Breast epithelium (tissue), 4 donors: ENCODE data around the gene NDFIP2. TPM values are rescaled to one million over a fixed set of nuclear protein-coding genes. Genes with fewer than 3 reads are reported as not detected.

ENCODE experiments used
- DNase-seq, 2 donors: peaks; one replicate each; pipeline ENCODE4 v3.0.0-alpha.2; 2019; ENCODE audit warnings: low spot score in 2 of 2
- H3K27ac ChIP-seq, 2 donors: fragments of 200-600 bp; sonication (generic) in 1 of 2; one replicate each; pipeline ENCODE4 v1.5.1; 2016 to 2019; ENCODE audit warnings: mild to moderate bottlenecking in 1 of 2
- H3K27me3 ChIP-seq, 2 donors: fragments of 200-600 bp; sonication (generic) in 1 of 2; one replicate each; pipeline versions ENCODE4 v1.5.1 to v1.6.0; 2017 to 2019; ENCODE audit warnings: control low read depth in 1 of 2, mild to moderate bottlenecking in 1 of 2
- H3K36me3 ChIP-seq: fragments of 200-600 bp; one replicate; pipeline ENCODE4 v1.5.1; 2019
- H3K4me1 ChIP-seq, 2 donors: fragments of 200-600 bp; sonication (generic); one replicate each; pipeline ENCODE4 v1.5.1; 2016 to 2019; ENCODE audit warnings: control low read depth in 1 of 2
- H3K4me3 ChIP-seq, 3 donors: fragments of 200-600 bp; sonication (generic); 1 replicate in 2 of 3; 2 replicates in 1 of 3; pipeline ENCODE4 v1.5.1; 2016 to 2019; ENCODE audit warnings: mild to moderate bottlenecking in 3 of 3, moderate library complexity in 2 of 3
- H3K9me3 ChIP-seq, 2 donors: fragments of 200-600 bp; sonication (generic) in 1 of 2; one replicate each; pipeline ENCODE4 v1.5.1; 2016 to 2019; ENCODE audit warnings: control low read depth in 1 of 2
- POLR2A ChIP-seq: fragments of 450-650 bp; IDR thresholded peaks from one replicate; pipeline ENCODE4 v1.6.1; 2016; ENCODE audit warnings: antibody characterized with exemption, mild to moderate bottlenecking, moderate library complexity
- POLR2AphosphoS5 ChIP-seq, 3 donors: sonication (generic); formaldehyde crosslinking; IDR thresholded peaks; one replicate each; pipeline ENCODE4 v1.6.1; 2017; ENCODE audit warnings: antibody characterized with exemption in 3 of 3
- intact Hi-C: fragments of 100-400 bp; cut with DNase I; formaldehyde crosslinking; loops from one replicate; pipeline ENCODE4 v1.15.1; 2023; ENCODE audit warnings: low total_unique reads
- total RNA-seq, 3 donors: library from RNA; depleted of rRNA; stranded (reverse); fragments of >200 nt; gene quantifications; one replicate each; pipeline ENCODE4 v1.1.0, GENCODE V29; 2016
- TF ChIP-seq, protein P1 (sequence below), 3 donors: fragments of 450-650 bp; IDR thresholded peaks; one replicate each; pipeline ENCODE4 v1.5.1; 2016 to 2017; ENCODE audit warnings: antibody characterized with exemption in 3 of 3, mild to moderate bottlenecking in 3 of 3, moderate library complexity in 3 of 3

The NDFIP2 gene
- total RNA-seq, 3 donors from 2014 or later, result 15.8 to 26.5 (median 22.6) TPM

DNA sequence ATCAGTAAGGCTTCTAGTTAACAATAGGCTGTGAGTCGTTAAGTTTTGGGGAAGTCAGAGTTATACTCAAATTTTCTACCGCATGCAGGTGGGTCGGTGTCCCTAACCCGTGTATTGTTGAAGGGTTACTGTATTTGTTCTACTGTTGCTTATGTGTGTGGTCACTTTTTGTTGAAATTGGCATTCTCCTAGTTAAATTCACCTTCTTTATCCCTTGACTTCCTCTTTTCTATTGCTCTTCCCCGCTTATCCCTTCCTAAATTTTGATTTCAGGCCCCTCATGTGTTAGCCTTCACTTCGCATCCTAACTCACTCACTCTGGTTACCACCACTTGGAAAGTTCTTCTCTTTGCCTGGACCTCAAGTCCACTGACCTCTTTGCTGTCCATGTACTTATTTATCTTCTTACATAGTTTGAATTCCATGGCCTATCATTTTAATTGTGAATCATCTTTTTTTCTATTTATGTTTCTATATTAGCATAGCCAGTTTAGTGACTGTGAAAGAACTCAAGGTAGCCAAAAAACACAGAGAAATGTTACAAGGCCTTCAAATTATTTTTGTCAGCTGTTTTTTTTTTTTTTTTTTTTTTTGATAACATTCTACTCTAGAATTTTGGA lies 52.9 kb downstream of the NDFIP2 start:
- no peaks in the 10 kb centered on the region for H3K36me3 ChIP-seq
- no peaks in the 10 kb centered on the region for H3K4me1 ChIP-seq
- no peaks in the 10 kb centered on the region for H3K9me3 ChIP-seq
- no peak overlapping the region for H3K27ac ChIP-seq
- intact Hi-C loops, result no loop called here
- H3K27me3 ChIP-seq, result no peaks in the 10 kb centered on the region
- H3K4me3 ChIP-seq, result no peak overlapping the region
- no peak for DNase-seq
- TF ChIP-seq POLR2AphosphoS5 (IDR thresholded peaks at IDR 0.05) (no peak), POLR2A (no peak)
- TF ChIP-seq, protein P1, sequence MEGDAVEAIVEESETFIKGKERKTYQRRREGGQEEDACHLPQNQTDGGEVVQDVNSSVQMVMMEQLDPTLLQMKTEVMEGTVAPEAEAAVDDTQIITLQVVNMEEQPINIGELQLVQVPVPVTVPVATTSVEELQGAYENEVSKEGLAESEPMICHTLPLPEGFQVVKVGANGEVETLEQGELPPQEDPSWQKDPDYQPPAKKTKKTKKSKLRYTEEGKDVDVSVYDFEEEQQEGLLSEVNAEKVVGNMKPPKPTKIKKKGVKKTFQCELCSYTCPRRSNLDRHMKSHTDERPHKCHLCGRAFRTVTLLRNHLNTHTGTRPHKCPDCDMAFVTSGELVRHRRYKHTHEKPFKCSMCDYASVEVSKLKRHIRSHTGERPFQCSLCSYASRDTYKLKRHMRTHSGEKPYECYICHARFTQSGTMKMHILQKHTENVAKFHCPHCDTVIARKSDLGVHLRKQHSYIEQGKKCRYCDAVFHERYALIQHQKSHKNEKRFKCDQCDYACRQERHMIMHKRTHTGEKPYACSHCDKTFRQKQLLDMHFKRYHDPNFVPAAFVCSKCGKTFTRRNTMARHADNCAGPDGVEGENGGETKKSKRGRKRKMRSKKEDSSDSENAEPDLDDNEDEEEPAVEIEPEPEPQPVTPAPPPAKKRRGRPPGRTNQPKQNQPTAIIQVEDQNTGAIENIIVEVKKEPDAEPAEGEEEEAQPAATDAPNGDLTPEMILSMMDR (IDR thresholded peaks at IDR 0.05), result no peak

DNA sequence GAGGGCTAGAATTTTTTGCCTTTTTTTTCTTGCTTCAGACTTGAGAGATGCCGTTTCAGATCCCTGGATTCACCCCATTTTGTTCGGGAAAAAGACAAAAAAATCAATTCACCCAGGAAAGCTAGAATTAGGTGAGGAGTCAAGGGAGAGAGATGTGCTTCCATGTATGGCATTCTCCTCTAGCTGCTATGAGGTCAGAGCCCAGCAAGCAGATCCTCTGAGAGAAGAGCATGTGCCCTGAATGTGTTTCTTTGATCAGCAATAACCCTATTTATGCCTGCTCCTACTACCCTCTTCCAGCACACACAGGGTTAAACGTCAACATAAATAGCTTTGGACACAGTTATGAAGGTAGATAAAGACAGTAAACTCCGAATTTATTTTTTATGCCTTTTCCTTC lies 53.6 kb downstream of the NDFIP2 start:
- Histone ChIP-seq H3K9me3 (no peaks in the 10 kb centered on the region), H3K4me3 (no peak overlapping the region), H3K36me3 (no peaks in the 10 kb centered on the region), H3K4me1 (no peaks in the 10 kb centered on the region), H3K27me3 (no peaks in the 10 kb centered on the region), H3K27ac (no peak overlapping the region)
- no peak for DNase-seq
- intact Hi-C loops, result no loop called here
- TF ChIP-seq, protein P1 (IDR thresholded peaks at IDR 0.05), result no peak
- TF ChIP-seq POLR2AphosphoS5 (IDR thresholded peaks at IDR 0.05) (no peak), POLR2A (no peak)

DNA sequence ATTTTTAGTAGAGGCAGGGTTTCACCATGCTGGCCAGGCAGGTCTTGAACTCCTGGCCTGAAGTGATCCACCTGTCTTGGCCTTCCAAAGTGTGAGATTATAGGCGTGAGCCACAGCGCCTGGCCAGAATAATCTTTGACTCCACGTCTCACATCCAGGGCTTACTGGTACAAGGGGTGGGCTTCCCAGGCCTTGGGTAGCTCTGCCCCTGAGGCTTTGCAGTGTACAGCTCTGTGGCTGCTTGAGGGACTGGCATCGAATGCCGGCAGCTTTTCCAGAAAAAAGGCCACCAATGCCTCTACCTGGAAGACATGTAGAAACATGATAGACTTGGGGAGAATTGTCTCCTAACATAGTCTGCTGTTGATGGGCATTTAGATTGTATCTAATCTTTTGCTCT lies 57.8 kb downstream of the NDFIP2 start:
- no peak for TF ChIP-seq POLR2AphosphoS5 (IDR thresholded peaks at IDR 0.05)
- TF ChIP-seq, protein P1 (IDR thresholded peaks at IDR 0.05), result no peak
- no peak for TF ChIP-seq POLR2A
- H3K36me3 ChIP-seq, result no peaks in the 10 kb centered on the region
- H3K9me3 ChIP-seq, result no peaks in the 10 kb centered on the region
- DNase-seq, result no peak
- no peak overlapping the region for H3K27ac ChIP-seq
- no peak overlapping the region for H3K4me3 ChIP-seq
- H3K27me3 ChIP-seq, result no peaks in the 10 kb centered on the region
- no peaks in the 10 kb centered on the region for H3K4me1 ChIP-seq
- intact Hi-C loops, result no loop called here

DNA sequence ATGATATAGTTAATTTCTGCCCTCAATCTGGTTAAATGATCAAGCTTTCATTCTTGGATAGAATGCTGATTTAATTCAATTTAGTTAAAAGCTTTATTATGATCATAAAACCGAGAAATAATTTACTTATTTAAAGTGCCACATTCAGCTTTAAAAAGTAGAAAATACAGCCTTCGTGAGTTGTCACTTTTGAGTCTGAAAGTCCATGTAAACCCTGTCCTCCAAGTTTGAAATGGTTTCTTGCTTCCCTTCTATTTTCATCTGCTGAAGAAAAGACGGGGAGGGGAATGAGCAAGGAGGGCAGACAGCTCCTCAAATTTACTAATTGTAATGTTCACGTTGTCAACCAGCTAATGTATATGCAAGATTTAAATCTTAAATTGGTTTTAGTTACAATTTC lies 59.5 kb downstream of the NDFIP2 start:
- H3K4me3 ChIP-seq, result no peak overlapping the region
- intact Hi-C loops, result loop anchor here (2.0 to 10.0 kb wide), 2 partner anchors 14 to 116 kb away; no protein-coding TSS in a partner anchor
- no peaks in the 10 kb centered on the region for H3K9me3 ChIP-seq
- no peaks in the 10 kb centered on the region for H3K27me3 ChIP-seq
- no peaks in the 10 kb centered on the region for H3K36me3 ChIP-seq
- H3K4me1 ChIP-seq, result no peaks in the 10 kb centered on the region
- no peak overlapping the region for H3K27ac ChIP-seq
- TF ChIP-seq, protein P1 (IDR thresholded peaks at IDR 0.05), result no peak
- no peak for TF ChIP-seq POLR2A
- no peak for TF ChIP-seq POLR2AphosphoS5 (IDR thresholded peaks at IDR 0.05)
- no peak for DNase-seq

DNA sequence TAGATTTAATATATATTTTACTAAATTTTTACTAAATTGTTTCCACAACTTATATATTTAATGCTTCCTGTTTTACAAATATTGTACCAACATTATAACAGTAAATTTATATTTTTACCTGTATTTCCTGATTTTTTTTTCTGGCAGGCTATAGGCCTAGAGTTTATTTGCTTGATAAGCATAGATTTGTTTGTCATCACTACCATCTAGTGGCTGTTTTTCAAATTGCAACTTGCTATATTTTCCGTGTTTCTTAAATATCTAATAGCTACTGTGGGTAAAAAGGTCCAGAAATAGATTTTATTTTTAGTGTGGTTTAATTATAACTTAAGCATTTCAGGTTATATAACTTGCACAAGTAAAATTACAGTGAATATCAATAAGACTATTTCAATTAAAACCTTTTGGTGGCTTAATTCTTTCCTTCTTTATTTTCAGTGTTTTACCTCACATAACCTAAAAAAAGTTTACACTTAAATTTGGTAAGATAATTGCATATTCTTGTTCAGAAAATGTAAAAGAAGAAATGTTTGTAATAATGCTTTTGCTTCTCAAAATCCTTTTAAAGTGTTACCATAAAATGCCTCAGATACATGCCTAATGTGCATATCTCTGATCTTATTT lies 60.6 kb downstream of the NDFIP2 start:
- no peaks in the 10 kb centered on the region for H3K36me3 ChIP-seq
- DNase-seq, result no peak
- no peak for TF ChIP-seq POLR2A
- TF ChIP-seq, protein P1 (IDR thresholded peaks at IDR 0.05), result peak; percentile 89 to 93 (median 92)
- intact Hi-C loops, result loop anchor here (2.0 to 10.0 kb wide), 2 partner anchors 13 to 117 kb away; no protein-coding TSS in a partner anchor
- no peaks in the 10 kb centered on the region for H3K9me3 ChIP-seq
- no peak overlapping the region for H3K4me3 ChIP-seq
- no peaks in the 10 kb centered on the region for H3K4me1 ChIP-seq
- no peak overlapping the region for H3K27ac ChIP-seq
- H3K27me3 ChIP-seq, result no peaks in the 10 kb centered on the region
